ENCODE measurements around the gene SEMA4B. TPM values are rescaled to one million over a fixed set of nuclear protein-coding genes. Genes with fewer than 3 reads are reported as not detected.

The SEMA4B gene
- total RNA-seq, 2 donors from 2014 or later = 102 to 141 TPM

GRCh38 chr15:90241343-90242192 lies 40.4 kb downstream of the SEMA4B start:
- no peaks in the 10 kb centered on the region for H3K27me3 ChIP-seq
- intact Hi-C loops (cut with DNase I) = no loop called here
- no peaks in the 10 kb centered on the region for H3K4me1 ChIP-seq
- H3K9ac ChIP-seq (ENCODE audit: low read depth in 2 of 2, low read length in 2 of 2) = no peak overlapping the region
- TF ChIP-seq, protein P1, sequence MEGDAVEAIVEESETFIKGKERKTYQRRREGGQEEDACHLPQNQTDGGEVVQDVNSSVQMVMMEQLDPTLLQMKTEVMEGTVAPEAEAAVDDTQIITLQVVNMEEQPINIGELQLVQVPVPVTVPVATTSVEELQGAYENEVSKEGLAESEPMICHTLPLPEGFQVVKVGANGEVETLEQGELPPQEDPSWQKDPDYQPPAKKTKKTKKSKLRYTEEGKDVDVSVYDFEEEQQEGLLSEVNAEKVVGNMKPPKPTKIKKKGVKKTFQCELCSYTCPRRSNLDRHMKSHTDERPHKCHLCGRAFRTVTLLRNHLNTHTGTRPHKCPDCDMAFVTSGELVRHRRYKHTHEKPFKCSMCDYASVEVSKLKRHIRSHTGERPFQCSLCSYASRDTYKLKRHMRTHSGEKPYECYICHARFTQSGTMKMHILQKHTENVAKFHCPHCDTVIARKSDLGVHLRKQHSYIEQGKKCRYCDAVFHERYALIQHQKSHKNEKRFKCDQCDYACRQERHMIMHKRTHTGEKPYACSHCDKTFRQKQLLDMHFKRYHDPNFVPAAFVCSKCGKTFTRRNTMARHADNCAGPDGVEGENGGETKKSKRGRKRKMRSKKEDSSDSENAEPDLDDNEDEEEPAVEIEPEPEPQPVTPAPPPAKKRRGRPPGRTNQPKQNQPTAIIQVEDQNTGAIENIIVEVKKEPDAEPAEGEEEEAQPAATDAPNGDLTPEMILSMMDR (IDR thresholded peaks at IDR 0.05) = no peak
- no peak for DNase-seq
- H3K4me3 ChIP-seq = no peak overlapping the region
- no peaks in the 10 kb centered on the region for H3K9me3 ChIP-seq
- H3K36me3 ChIP-seq = no peaks in the 10 kb centered on the region
- H3K27ac ChIP-seq = no peak overlapping the region

DNA sequence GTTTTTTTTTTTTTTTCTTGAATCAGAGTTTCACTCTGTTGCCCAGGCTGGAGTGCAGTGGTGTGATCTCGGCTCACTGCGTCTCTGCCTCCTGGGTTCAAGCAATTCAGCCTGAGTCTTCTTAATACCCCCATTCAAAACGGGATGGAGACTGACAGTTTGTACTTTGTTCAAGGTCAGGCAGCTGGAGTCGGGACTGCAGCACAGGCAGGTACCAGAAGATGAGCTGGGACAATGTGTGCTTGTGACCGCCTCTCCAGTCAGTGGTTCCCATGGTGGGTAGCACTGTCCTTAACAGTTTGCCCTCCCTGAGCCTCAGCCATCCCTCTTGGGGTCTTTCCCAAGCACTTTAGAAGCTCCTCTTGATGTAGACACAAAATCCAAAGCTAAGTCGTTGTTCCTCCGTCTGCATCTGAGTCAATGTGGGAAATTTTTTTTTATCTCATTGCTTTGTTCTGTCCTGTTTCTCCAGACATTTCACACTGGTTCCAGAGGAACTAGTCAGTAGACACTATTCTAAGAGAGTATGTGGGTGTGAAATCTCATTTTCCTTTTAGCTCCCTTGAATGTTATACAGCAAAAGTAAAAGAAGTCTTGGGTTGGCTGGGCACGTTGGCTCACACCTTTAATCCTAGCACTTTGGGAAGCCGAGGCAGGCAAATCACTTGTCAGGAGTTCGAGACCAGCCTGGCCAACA lies 43.0 kb downstream of the SEMA4B start:
- no peak for DNase-seq
- intact Hi-C loops (cut with DNase I) = no loop called here
- TF ChIP-seq, protein P1 (IDR thresholded peaks at IDR 0.05) = no peak

DNA sequence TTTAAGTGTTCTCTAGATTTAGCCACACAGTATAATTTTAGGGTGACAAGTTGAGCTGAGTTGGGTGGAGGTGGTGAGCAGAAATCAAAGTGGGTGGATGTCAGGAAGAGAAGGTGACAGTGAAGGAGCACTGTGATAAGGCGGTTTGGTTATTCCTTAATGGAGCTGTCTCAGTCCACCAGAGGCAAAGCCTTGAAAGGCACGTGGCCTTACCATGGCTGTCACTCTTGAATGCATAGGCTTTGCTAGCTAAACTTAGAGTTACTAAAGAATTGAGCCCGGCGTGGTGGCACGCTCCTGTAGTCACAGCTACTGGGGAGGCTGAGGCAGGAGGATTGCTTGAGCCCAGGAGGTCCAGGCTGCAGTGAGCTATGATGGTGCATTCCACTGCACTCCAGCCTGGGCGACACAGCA lies 47.7 kb downstream of the SEMA4B start:
- peak overlapping the region; percentile 14 to 20 for H3K9ac ChIP-seq (ENCODE audit: low read depth in 2 of 2, low read length in 2 of 2)

More for the DNA sequence above, 43.0 kb downstream of the SEMA4B start:
- Histone ChIP-seq H3K9ac (ENCODE audit: low read depth in 2 of 2, low read length in 2 of 2) (no peak overlapping the region), H3K36me3 (no peaks in the 10 kb centered on the region), H3K4me3 (no peak overlapping the region), H3K27me3 (no peaks in the 10 kb centered on the region), H3K27ac (no peak overlapping the region), H3K4me1 (no peaks in the 10 kb centered on the region), H3K9me3 (no peaks in the 10 kb centered on the region)

GRCh38 chr15:90249203-90249863 lies 48.2 kb downstream of the SEMA4B start, which contains the start of gene TTLL13:
Gene TTLL13, plus strand, starts transcription at chr15:90249556. Its CDS starts 1,075 bp downstream, at chr15:90250631.
- Histone ChIP-seq H3K27me3 (no peaks in the 10 kb centered on the region), H3K27ac (no peak within 1 kb of the TSS), H3K4me1 (no peaks in the 10 kb centered on the region), H3K9me3 (no peaks in the 10 kb centered on the region), H3K9ac (ENCODE audit: low read depth in 2 of 2, low read length in 2 of 2) (peak within 1 kb of the TSS; percentile 20 to 66), H3K4me3 (peak within 1 kb of the TSS; percentile 57), H3K36me3 (no peaks in the 10 kb centered on the region)
- TF ChIP-seq, protein P1 (IDR thresholded peaks at IDR 0.05) = no peak
- intact Hi-C loops (cut with DNase I) = no loop called here
- peak; percentile 99 for DNase-seq

More for the DNA sequence above, 47.7 kb downstream of the SEMA4B start:
- intact Hi-C loops (cut with DNase I) = no loop called here
- TF ChIP-seq, protein P1 (IDR thresholded peaks at IDR 0.05) = no peak
- Histone ChIP-seq H3K4me3 (peak overlapping the region; percentile 57), H3K9me3 (no peaks in the 10 kb centered on the region), H3K27me3 (no peaks in the 10 kb centered on the region), H3K27ac (no peak overlapping the region), H3K4me1 (no peaks in the 10 kb centered on the region), H3K36me3 (no peaks in the 10 kb centered on the region)
- no peak for DNase-seq

- H3K27me3 ChIP-seq = no peaks in the 10 kb centered on the region
- H3K36me3 ChIP-seq = no peaks in the 10 kb centered on the region
- H3K4me1 ChIP-seq = no peaks in the 10 kb centered on the region
- no peaks in the 10 kb centered on the region for H3K9me3 ChIP-seq
- DNase-seq = no peak
- intact Hi-C loops (cut with DNase I) = no loop called here
- TF ChIP-seq, protein P1 (IDR thresholded peaks at IDR 0.05) = no peak
- H3K9ac ChIP-seq (ENCODE audit: low read depth in 2 of 2, low read length in 2 of 2) = no peak overlapping the region
- H3K4me3 ChIP-seq = no peak overlapping the region
- no peak overlapping the region for H3K27ac ChIP-seq
Observed at GRCh38 chr15:90257776-90258175, 56.6 kb downstream of the SEMA4B start.

Data from colonic mucosa (tissue), 4 donors.